Loucy (cell line): Measurements from ENCODE around the gene CFAP65.

Experiments used
- CTCF ChIP-seq: fragments of 200-600 bp; sonication (generic); conservative IDR thresholded peaks from 2 replicates; pipeline ENCODE4 v1.5.1; 2014; ENCODE audit warnings: mild to moderate bottlenecking, antibody characterized with exemption, low read length
- EZH2phosphoT487 ChIP-seq: fragments of 200-600 bp; IDR thresholded peaks from 2 replicates; pipeline ENCODE4 v1.6.1; 2018; ENCODE audit warnings: antibody characterized with exemption, mild to moderate bottlenecking, moderate library complexity, borderline replicate concordance

- no peak for TF ChIP-seq CTCF
- TF ChIP-seq EZH2phosphoT487: no peak
Measured at GRCh38 chr2:218985021-218985324, 56.3 kb downstream of the CFAP65 start, which contains the start of gene FEV.
